ENCODE data around the gene TMEM164. TPM values are rescaled to one million over a fixed set of nuclear protein-coding genes. Genes with fewer than 3 reads are reported as not detected.

The TMEM164 gene
- total and polyA plus RNA-seq, 2 experiments from 2014 or later: 3.4 to 17.2 TPM

GRCh38 chrX:110056419-110056818, 53.5 kb downstream of the TMEM164 start (continued):
- TF ChIP-seq ZNF462 (CRISPR knock-in tag; IDR thresholded peaks at IDR 0.05): no peak
- no peak for TF ChIP-seq REST (IDR thresholded peaks at IDR 0.05; ENCODE audit: unreplicated experiment)
- TF ChIP-seq ETS1 (IDR thresholded peaks at IDR 0.05): no peak

- H3K4me1 ChIP-seq (ENCODE audit: insufficient read depth): no peaks in the 10 kb centered on the region
- no peaks in the 10 kb centered on the region for H4K20me1 ChIP-seq (replicated peaks; ENCODE audit: insufficient read depth)
- H3K79me2 ChIP-seq (replicated peaks; ENCODE audit: insufficient read depth): no peaks in the 10 kb centered on the region
- no peak overlapping the region for H3K4me3 ChIP-seq
- H3K36me3 ChIP-seq (ENCODE audit: insufficient read depth): no peaks in the 10 kb centered on the region
- no peaks in the 10 kb centered on the region for H3F3A ChIP-seq (replicated peaks; ENCODE audit: low read depth)
- Mint-ChIP-seq H3K27ac (no peak overlapping the region), H3K4me1 (no peaks in the 10 kb centered on the region), H3K4me3 (no peak overlapping the region), H3K36me3 (ENCODE audit: low read depth) (no peaks in the 10 kb centered on the region), H3K9me3 (no peaks in the 10 kb centered on the region), H3K27me3 (ENCODE audit: insufficient read depth, low read depth, poor library complexity) (peaks cover 2% of the 10 kb centered on the region)
- no peaks in the 10 kb centered on the region for H3K9me2 ChIP-seq (ENCODE audit: insufficient read depth)
- no peaks in the 10 kb centered on the region for H3K27me3 ChIP-seq (ENCODE audit: insufficient read depth)
- no peak for ATAC-seq
- no peak overlapping the region for H3K27ac ChIP-seq (ENCODE audit: low read depth)
- no peak for DNase-seq (ENCODE audit: low spot score)
- no peak overlapping the region for H3K4me2 ChIP-seq
- no peak overlapping the region for H2AFZ ChIP-seq
- TF ChIP-seq STAT1 (IDR thresholded peaks at IDR 0.05; ENCODE audit: unreplicated experiment) (no peak), JUNB (IDR thresholded peaks at IDR 0.05; ENCODE audit: unreplicated experiment) (no peak), ZNF462 (CRISPR knock-in tag; IDR thresholded peaks at IDR 0.05) (no peak)
These were observed 56.5 kb downstream of the TMEM164 start for GRCh38 chrX:110059410-110059809.
